Measurements from ENCODE around the gene ATG14.
"Not testable (repeated sequence)": the region's sequence is repeated elsewhere in the genome, so short reads cannot be mapped to it uniquely, and the experiment has no call there.

ATG14 gene

GRCh38 chr14:55383541-55384140 is 28.0 kb downstream of the ATG14 start:
- Histone ChIP-seq H3K4me3 (ENCODE audit: low read length, poor library complexity, severe bottlenecking) (no peak overlapping the region), H3K79me2 (ENCODE audit: insufficient read depth, low read length) (no peaks in the 10 kb centered on the region), H3K9ac (ENCODE audit: low read depth, low read length, poor library complexity, severe bottlenecking) (no peak overlapping the region), H2AFZ (ENCODE audit: low read length) (no peak overlapping the region), H3K27me3 (ENCODE audit: insufficient read depth, low read length, poor library complexity, severe bottlenecking) (no peaks in the 10 kb centered on the region), H3K36me3 (ENCODE audit: insufficient read depth, low read length) (peaks cover 27% of the 10 kb centered on the region; the same call in 1 of the 2 replicates), H3K4me1 (ENCODE audit: insufficient read depth, low read length, poor library complexity, severe bottlenecking) (peaks cover 6% of the 10 kb centered on the region), H3K9me2 (replicated peaks; ENCODE audit: low read depth, low read length) (no peaks in the 10 kb centered on the region), H3K9me3 (ENCODE audit: insufficient read depth, low read depth, low read length) (no peaks in the 10 kb centered on the region), H3F3A (ENCODE audit: low read depth) (no peaks in the 10 kb centered on the region), H4K20me1 (ENCODE audit: insufficient read depth, low read length, poor library complexity, severe bottlenecking) (no peaks in the 10 kb centered on the region), H3K4me2 (ENCODE audit: low read depth, low read length, poor library complexity, severe bottlenecking) (no peak overlapping the region)
- TF ChIP-seq EZH2phosphoT487 (IDR thresholded peaks at IDR 0.05; ENCODE audit: borderline replicate concordance): no peak
- TF ChIP-seq CTCF (conservative IDR thresholded peaks at IDR 0.05; ENCODE audit: low read length): no peak

DNA sequence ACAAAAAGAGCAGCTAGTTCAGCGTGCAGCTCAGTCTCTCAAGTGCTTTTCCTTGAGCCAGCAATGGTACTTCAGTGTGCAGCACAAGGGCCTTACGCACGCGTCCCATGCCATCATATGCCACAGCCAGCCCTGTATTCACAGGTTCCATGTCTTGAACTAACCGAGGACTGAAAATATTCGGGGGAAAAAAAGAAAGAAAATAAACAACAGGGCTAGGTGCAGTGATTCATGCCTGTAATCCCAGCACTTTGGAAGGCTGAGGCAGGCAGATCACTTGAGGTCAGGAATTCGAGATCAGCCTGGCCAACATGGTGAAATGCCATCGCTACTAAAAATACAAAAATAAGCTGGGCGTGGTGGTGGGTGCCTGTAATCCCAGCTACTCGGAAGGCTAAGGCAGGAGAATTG is 28.6 kb downstream of the ATG14 start:
- not testable (repeated sequence) for H3K27me3 ChIP-seq (ENCODE audit: insufficient read depth, low read length, poor library complexity, severe bottlenecking); H3K9me3 ChIP-seq (ENCODE audit: insufficient read depth, low read depth, low read length); H3F3A ChIP-seq (ENCODE audit: low read depth); H3K4me1 ChIP-seq (ENCODE audit: insufficient read depth, low read length, poor library complexity, severe bottlenecking); H2AFZ ChIP-seq (ENCODE audit: low read length); H3K4me3 ChIP-seq (ENCODE audit: low read length, poor library complexity, severe bottlenecking); H3K79me2 ChIP-seq (ENCODE audit: insufficient read depth, low read length); H3K4me2 ChIP-seq (ENCODE audit: low read depth, low read length, poor library complexity, severe bottlenecking); H3K9me2 ChIP-seq (replicated peaks; ENCODE audit: low read depth, low read length); H4K20me1 ChIP-seq (ENCODE audit: insufficient read depth, low read length, poor library complexity, severe bottlenecking); H3K9ac ChIP-seq (ENCODE audit: low read depth, low read length, poor library complexity, severe bottlenecking)
- H3K36me3 ChIP-seq (ENCODE audit: insufficient read depth, low read length): peaks cover 27% of the 10 kb centered on the region; the same call in 1 of the 2 replicates

DNA sequence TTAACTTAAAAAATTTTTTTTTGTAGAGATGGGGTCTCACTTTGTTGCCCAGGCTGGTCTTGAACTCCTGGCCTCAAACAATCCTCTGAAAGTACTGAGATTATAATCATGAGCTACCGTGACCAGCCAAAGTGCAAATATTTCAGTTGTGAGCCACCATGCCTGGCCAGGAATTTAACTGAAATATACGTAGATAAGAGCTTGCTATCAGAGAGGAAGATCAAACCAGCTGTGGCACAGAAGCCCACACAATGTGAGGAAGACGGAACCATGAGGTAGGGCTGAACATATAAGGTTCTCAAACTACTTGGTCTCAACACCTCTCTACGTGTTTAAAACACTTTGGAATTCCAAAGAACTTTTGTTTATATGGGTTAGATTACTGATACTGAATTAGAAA is 29.1 kb downstream of the ATG14 start:
- peaks cover 27% of the 10 kb centered on the region; the same call in 1 of the 2 replicates for H3K36me3 ChIP-seq (ENCODE audit: insufficient read depth, low read length)
- H3K9me3 ChIP-seq (ENCODE audit: insufficient read depth, low read depth, low read length): no peaks in the 10 kb centered on the region
- no peaks in the 10 kb centered on the region for H3F3A ChIP-seq (ENCODE audit: low read depth)
- no peak for TF ChIP-seq EZH2phosphoT487 (IDR thresholded peaks at IDR 0.05; ENCODE audit: borderline replicate concordance)
- no peak for TF ChIP-seq CTCF (conservative IDR thresholded peaks at IDR 0.05; ENCODE audit: low read length)
- no peaks in the 10 kb centered on the region for H3K27me3 ChIP-seq (ENCODE audit: insufficient read depth, low read length, poor library complexity, severe bottlenecking)
- no peak overlapping the region for H2AFZ ChIP-seq (ENCODE audit: low read length)
- H3K4me3 ChIP-seq (ENCODE audit: low read length, poor library complexity, severe bottlenecking): no peak overlapping the region
- H3K9me2 ChIP-seq (replicated peaks; ENCODE audit: low read depth, low read length): no peaks in the 10 kb centered on the region
- H3K9ac ChIP-seq (ENCODE audit: low read depth, low read length, poor library complexity, severe bottlenecking): no peak overlapping the region
- no peaks in the 10 kb centered on the region for H3K79me2 ChIP-seq (ENCODE audit: insufficient read depth, low read length)
- no peaks in the 10 kb centered on the region for H3K4me1 ChIP-seq (ENCODE audit: insufficient read depth, low read length, poor library complexity, severe bottlenecking)
- no peaks in the 10 kb centered on the region for H4K20me1 ChIP-seq (ENCODE audit: insufficient read depth, low read length, poor library complexity, severe bottlenecking)
- H3K4me2 ChIP-seq (ENCODE audit: low read depth, low read length, poor library complexity, severe bottlenecking): no peak overlapping the region

GRCh38 chr14:55381561-55381960 is 30.1 kb downstream of the ATG14 start:
- TF ChIP-seq EZH2phosphoT487 (IDR thresholded peaks at IDR 0.05; ENCODE audit: borderline replicate concordance): no peak
- TF ChIP-seq CTCF (conservative IDR thresholded peaks at IDR 0.05; ENCODE audit: low read length): no peak
- Histone ChIP-seq H3K9ac (ENCODE audit: low read depth, low read length, poor library complexity, severe bottlenecking) (no peak overlapping the region), H3F3A (ENCODE audit: low read depth) (no peaks in the 10 kb centered on the region), H3K4me3 (ENCODE audit: low read length, poor library complexity, severe bottlenecking) (no peak overlapping the region), H3K79me2 (ENCODE audit: insufficient read depth, low read length) (no peaks in the 10 kb centered on the region), H3K36me3 (ENCODE audit: insufficient read depth, low read length) (peaks cover 29% of the 10 kb centered on the region; the same call in 1 of the 2 replicates), H3K4me1 (ENCODE audit: insufficient read depth, low read length, poor library complexity, severe bottlenecking) (no peaks in the 10 kb centered on the region), H3K4me2 (ENCODE audit: low read depth, low read length, poor library complexity, severe bottlenecking) (no peak overlapping the region), H3K9me2 (replicated peaks; ENCODE audit: low read depth, low read length) (no peaks in the 10 kb centered on the region), H3K27me3 (ENCODE audit: insufficient read depth, low read length, poor library complexity, severe bottlenecking) (no peaks in the 10 kb centered on the region), H3K9me3 (ENCODE audit: insufficient read depth, low read depth, low read length) (no peaks in the 10 kb centered on the region), H4K20me1 (ENCODE audit: insufficient read depth, low read length, poor library complexity, severe bottlenecking) (no peaks in the 10 kb centered on the region), H2AFZ (ENCODE audit: low read length) (no peak overlapping the region)
